Glomerular endothelial cell (primary cell): ENCODE data around the gene ERBB4. TPM values are rescaled to one million over a fixed set of nuclear protein-coding genes. Genes with fewer than 3 reads are reported as not detected.
"Not testable (repeated sequence)": the region's sequence is repeated elsewhere in the genome, so short reads cannot be mapped to it uniquely, and the experiment has no call there.

ENCODE experiments used
- DNase-seq: peaks from one replicate; pipeline ENCODE4 v3.0.0-alpha.2; 2011; ENCODE audit warnings: low read depth, low spot score; ENCODE audit errors: extremely low read depth
- total RNA-seq: library from RNA; depleted of rRNA; stranded (reverse); fragments of >200 nt; gene quantifications from 2 replicates; pipeline ENCODE4 v1.2.3, GENCODE V29; 2015

ERBB4 gene
- total RNA-seq, 1 donor from 2014 or later, result 0.18 TPM

DNA sequence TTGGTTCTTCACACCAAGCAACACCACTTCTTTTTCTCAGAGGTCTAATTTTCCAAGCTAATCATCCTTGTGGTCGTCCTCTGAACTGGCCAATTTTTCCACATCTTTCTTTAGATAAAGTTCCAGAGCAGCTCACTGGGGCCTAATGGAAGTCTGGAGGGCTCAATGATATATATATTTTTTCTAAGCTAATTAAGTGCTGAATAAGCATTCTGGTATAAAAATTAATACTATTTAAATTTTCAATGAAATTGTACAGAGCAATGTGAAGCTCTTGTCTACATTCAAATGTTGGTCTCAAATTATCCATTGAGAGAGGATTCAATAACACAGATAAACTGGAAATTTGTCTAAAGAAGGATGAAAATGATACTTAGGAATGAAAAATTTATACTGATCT, 866.6 kb downstream of the ERBB4 start:
- DNase-seq, result no peak

DNA sequence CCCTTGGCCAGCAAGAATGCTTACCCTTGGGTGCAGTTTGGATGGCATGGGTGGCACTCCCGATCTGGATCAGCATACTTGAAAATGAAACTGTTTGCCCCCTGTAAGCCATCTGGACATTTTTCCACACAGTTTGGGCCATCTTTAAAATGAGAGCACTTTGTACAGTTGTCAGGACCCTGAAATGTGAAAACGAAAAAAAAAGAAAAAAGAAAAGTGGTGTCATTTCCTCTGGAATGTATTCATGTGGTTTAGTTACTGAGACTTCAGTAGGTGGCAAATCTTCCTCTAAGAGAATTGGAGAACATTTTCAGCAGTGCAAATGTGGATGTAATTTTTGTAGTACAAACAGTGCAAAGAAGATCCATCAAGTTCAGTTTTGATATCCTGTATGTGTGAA, 873.3 kb downstream of the ERBB4 start:
- DNase-seq, result no peak

DNA sequence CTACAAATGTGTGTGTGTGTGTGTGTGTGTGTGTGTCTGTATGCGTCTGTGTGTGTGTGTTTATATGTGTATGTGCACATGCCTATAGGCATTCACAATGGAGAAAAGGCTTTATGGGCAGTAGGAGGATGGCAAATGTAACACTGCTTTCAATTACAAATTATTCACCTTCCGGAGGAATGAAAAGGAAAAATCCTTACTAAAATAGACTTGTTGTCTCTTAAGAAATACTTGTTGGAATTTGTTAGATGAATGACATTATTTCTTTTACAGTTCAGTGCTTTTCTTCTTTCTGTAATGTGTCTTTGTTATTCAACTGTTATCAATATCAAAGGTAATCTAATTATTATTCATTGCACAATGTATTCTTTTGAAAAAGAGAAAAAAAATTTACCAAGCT, 874.3 kb downstream of the ERBB4 start:
- DNase-seq, result no peak

DNA sequence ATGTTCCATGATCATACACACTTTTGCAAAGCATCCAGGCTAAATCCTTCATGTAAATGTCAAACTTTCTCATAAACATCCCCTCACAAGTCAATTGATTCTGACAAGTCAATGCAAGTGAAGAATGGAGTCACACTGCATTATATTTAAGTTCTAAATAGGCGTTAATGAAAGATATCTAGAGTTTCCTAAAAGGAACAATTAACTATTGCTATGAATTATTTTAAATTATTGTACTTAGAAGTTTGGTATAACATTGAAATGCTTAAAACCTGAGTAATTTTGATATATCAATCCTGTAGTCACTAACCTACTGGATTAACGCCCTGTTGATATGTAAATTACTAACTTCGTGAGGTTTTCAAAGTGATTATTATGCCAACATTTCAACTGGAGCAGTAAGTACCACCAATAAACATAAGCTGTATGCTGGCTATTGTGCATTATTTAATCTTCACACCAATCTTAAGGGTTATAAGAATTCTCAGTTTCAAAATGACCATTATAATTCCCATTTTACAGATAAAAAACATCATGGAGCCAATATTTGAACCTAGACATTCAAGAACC, 884.3 kb downstream of the ERBB4 start:
- DNase-seq, result no peak

DNA sequence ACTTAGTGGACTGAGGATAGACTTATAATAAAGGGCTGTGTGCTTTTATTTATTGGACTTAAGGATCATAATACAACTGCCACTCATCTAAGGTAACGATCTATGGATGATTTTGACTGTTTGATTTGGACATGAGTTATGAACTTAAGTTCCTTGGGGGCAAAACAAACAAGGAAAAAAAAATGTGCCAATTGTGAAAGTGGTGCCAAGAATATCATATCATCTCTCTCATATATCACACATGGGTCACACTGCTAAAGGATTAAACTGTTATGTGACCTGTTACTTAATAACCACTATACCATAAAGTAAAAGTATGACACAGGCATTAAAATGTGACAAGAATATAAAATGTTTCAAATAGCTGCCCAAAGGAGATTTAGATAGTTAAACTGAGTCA, 886.3 kb downstream of the ERBB4 start:
- DNase-seq, result no peak

DNA sequence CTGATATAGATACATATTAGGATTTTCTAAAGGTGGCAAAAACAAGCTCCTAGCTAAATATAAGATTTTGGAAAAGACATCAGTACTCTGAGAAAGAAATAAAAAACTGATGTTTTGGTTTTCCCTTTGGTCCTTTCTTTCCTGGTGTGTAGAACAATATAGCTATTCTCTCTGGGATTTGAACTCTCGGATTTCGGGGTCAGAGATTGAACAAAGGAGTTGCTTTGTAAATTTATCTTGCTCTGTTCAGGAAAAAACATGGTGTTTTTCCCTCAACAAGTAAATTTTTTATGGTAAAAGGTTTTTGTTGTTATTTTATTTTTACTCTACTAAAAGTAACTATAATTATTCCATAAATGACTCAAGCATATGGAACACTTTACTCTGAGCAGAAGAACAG, 889.3 kb downstream of the ERBB4 start:
- DNase-seq, result no peak

DNA sequence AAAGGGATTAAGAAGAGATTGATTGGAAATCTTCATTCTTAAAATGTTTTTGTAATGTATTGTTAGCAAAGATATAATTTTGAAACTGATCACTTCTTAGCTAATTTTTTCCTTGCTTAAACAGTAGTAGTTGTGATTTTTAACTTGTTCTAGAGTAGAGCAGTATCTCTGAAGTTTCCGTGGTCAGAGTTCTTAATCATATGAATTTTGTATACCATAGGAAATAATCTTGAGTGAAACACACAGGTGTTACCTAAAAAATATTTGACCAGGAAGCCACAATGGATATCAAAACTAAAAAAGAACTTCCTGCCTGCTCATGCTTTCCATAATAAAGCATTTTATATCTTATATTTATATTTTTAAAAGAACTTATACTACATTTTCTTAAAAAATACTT, 907.1 kb downstream of the ERBB4 start:
- no peak for DNase-seq

DNA sequence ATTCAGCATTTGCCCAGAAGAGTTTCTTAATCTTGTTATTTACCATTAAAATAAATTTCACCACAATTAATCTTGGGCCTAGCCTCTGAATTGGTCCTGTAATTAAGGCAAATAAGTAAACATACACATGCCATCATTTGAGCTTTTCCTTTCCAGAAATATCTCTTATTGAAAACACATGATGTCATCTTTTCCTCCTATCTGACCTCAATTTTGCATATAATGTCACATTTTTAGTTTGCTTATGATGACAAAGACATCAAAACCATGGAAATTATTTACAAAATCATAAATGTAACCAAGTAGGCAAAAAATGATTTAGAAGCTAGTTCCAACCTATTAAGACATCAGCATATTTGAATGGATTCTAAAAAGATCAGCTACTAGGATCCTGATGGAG, 915.5 kb downstream of the ERBB4 start:
- DNase-seq, result no peak

DNA sequence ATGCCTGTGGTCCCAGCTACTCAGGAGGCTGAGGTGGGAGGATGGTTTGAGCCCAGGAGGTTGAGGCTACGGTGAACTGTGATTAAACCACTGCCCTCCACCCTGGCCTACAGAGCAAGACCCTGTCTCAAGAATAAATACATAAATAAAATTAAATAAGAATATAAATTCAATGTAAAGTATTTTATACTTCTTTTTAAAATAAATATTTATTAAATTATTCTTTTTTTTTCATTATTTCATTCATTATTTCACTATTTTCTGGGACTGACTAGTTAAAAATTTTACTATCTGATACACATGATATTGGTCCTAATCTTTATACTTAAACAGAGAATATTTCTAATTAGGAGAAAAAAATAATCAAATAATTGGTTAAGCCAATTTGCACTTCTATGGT, 917.6 kb downstream of the ERBB4 start:
- DNase-seq, result no peak

DNA sequence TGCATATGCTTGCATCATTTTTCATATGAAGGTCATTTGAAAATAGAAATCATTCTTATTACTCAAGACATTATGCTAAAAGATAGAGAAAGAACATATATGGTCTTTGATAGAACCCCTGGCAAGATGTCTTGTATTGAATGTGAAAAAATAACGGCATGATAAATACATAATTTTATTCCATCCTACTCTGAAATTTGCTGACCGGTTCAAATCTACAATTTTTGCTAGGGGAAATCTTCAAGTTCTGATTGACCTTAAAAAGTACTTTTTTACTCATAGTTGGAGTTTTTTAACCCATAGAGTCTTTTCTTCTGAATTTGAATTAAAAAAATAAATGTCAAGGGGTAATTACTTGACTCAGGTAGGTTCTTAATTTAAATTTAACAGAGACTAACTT, 920.8 kb downstream of the ERBB4 start:
- DNase-seq, result no peak

DNA sequence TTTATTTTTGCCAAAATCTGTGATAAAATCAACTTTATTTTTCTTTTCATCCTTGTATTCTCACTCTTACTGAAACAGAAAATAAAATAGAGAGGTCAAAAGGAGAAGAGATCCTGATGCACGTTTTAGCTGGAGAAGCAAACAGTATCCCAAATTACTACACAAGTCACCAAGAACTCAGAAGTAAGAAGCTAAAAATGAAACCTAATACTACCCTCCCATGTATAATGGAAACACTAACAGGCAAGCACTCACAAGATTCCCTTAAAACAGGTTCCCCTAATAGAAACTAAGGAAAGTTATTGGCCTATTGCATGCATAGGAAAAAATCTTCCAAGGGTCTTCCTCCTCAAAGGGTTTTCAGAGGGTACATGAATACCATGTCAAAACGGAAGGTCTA, 927.0 kb downstream of the ERBB4 start:
- no peak for DNase-seq

DNA sequence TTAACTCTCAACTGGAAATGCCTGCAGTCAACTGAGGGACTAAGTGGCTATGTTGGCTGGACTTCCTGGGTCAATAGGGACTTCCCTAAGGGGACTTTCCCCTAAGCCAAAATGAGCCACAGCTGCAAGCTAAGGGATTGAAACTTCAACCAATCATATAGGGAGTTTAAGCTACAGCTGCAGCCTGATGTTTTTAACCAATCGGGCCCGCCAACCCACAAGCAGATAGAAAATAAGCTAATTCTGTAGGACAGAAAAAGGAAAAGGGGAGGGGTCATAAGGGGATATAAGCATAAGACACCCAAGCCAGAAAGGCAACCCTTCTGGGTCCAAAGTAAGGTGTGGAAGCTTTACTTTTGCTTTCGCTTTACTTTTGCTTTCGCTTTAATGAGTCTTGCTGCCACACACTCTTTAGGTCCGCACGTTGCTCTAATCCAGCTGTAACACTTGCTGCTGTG, 927.5 kb downstream of the ERBB4 start:
- no peak for DNase-seq

DNA sequence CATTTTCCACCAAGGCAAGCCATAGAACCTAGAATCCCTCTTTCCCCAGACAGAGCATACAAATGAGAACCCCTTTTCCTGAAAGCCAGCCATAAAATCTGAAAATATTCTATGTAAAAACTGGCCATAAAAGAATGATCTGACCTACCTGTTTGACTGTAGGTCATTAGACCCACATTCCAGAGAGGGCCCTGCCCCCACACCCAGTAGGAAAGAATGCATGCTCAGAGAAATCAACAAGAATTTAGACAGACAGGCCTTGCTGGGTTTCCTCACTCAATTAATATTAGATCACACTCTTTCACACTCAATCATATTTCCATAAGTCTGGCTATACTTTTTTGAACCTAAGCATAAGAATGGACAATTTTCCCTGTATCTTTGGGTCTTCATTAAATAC, 929.5 kb downstream of the ERBB4 start:
- no peak for DNase-seq

DNA sequence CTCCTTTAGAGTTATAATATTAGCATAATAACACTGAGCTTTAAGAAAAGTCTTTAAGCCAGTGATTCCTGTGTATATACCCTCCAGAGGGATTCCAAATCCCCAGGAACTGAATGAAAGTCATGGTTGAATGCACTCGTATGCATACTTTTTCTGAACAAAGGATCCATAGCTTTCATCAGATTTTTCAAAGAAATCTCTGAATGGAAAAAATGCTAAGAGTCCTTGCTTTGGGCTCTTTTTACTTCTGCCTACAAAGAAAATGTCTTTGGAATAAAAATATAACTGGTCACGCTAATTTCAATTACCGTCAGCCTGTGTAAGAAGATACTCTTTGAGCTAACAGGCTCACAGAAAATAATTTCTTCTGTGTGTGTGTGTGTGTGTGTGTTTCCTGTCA, 939.5 kb downstream of the ERBB4 start:
- DNase-seq, result no peak

DNA sequence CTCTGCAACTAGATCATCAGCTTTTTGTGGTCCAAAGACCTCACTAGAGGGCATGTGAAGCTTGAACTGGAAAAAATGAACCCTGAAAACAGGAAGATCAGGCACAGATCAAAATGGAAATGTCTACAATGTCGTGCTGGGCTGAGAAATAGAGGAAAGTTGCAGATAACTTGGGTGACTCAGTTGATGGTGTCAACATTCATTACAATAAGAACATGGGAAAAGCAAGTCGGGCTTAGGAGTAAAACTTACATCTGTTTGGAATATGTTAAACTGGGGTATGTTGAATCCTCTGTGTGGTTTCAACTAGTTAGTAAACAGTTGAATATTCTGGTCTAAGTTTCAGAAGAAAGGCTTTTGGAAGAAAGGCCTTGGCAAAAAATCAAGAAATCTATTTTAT, 940.4 kb downstream of the ERBB4 start:
- no peak for DNase-seq

DNA sequence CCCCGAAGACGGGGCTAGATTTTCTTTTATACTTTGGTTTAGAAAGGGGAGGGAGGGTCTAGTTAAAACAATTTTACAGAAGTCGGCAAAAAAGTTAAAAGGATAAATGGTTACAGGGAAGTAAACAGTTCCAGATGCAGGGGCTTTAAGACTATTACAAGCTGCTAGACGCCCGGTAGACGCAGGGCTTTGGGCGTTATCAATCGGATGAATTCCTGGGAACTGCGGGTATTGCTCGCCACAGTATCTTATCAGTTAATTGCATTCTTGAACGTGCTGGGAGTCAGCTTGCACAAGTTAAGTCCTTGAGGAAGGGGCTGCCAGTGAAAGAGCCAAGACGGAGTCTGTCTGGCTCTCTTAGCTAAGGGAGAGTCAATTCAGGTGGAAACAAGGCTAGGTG, 946.6 kb downstream of the ERBB4 start:
- not testable (repeated sequence) for DNase-seq

DNA sequence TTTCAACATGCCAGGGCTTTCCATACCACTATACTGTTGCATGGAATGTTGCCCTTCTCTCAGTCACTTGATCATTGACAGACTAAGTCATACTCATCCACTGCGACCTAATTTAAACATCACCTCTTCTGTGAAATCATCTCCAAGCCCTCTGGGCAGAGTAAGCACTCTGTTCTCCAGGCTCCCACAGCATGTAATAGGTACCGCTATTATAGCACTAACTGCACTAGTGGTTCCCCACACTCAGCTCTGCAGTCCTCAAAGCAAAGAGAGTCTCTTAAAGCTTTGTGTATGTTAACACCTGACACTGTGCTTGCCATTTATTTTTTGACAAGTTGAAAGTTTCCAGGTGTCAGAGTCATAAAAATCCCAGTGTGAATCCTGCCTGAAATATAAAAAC, 947.2 kb downstream of the ERBB4 start:
- DNase-seq, result no peak

DNA sequence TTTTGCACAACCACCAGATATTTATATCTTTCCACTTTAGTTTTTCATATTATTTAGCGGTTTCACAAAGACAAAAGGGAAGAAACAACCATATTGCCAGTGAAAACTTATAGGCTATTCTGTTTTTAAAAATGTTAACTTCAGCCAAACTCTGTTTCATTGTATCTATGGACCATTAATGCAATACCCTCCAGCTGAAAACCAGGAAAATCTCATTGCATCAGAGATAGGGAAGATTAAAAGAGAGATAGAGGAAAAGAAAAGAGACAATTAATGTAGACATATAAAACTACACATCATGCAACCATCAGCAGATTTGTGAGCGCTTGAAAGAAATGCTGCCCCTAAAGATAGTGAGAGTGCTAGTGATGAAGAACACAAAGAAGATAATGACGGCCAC, 970.2 kb downstream of the ERBB4 start:
- no peak for DNase-seq

DNA sequence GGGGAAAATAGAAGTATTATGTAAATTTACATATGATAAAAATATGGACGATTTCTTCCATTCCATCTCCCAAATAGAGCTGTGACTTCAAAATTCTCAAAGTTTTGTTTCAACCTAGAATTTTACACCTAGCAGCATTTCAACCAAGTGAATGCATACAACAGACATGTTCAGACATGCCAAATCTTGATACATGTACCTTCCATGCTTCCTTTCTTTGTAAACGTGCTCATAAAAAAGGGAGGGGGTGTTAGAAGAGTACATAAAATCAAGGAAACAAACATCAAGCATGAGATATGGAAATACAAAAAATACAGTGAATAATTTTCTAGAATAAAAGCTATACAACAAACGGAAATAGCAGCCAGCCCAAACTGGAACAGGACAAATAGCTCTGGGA, 974.2 kb downstream of the ERBB4 start:
- DNase-seq, result no peak

DNA sequence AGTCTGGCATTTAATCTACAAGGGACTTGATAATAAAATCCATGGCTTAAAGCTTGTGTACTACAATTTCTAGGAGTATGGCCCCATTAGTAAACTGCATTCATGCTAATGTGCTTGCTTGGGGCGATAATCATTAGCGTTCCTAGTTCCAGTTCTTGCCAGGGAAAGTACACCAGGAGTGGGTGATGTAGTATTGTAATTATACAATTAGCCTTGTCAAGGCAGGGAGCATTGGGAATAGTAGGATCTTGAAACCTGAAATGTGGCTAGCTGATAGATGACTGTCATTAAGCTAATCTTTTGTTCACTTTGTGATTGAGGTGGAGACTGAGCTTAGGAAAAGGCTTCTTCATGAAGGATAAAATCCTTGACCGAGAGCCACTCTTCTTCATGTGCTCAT, 993.0 kb downstream of the ERBB4 start:
- DNase-seq, result no peak

DNA sequence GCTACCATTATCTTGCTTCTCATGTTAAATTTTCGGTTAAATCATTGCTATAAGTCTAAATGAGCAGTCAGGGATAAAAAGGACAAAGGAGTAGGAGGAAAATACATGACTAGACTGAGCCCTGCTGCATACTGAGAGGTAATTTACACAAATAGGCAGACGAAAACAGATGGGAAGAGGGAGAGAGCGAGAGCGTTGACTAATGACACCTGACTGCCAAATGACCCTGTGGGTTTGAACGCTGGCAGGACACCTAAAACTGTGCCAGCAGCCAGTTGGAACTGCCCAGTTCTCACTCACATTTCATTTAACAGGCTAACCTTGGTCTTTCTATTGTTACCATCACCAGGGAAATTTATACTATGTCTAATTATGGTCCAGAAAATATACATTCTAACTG, 1004.0 kb downstream of the ERBB4 start:
- DNase-seq, result no peak

DNA sequence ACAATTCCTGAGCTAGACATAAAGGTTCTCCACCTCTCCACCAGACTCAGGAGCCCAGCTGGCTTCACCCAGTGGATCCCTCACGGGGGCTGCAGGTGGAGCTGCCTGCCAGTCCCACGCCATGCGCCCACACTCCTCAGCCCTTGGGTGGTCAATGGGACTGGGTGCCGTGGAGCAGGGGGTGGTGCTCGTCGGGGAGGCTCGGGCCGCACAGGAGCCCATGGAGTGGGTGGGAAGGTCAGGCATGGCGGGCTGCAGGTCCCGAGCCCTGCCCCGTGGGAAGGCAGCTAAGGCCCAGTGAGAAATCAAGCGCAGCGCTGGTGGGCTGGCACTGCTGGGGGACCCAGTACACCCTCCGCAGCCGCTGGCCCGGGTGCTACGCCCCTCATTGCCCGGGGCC, 1014.4 kb downstream of the ERBB4 start:
- not testable (repeated sequence) for DNase-seq

DNA sequence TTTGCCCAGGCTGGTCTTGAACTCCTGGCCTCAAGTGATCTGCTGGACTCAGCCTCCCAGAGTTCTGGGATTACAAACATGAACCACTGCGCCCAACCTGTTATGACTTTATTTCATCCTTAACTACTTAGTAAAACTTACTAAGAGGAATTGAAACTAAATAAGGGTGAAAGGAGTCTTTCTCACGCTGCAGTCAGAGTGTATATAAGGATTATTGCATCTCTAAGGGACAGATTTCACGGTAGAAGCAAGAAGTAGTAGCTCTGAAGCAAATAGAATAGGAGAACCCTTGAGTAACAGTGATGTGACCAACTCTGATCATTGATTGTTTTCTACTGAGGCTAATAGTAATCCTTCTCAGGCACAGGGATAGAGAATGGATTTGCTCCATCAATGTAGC, 1022.1 kb downstream of the ERBB4 start:
- DNase-seq, result no peak

DNA sequence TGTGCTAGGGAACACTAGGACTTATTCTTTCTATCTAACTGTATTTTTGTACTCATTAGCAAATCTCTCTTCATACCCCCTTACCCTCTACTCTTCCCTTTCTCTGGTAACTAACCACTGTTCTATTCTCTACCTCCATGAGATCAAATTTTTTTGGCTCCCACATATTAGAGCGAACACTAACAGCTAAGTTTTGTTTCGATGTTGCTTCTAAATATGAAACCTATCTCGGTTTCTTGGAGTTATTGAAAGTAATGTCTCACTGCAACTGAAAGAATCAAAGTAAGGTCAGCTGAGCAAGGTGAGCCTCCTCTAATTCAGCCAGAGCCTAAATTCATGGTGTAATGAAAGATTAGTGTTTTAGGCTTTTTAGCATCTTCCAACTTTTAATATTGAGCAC, 1024.6 kb downstream of the ERBB4 start:
- DNase-seq, result no peak
